Cardiac muscle cell (in vitro differentiated cells and primary cell): ENCODE data around the gene ADO. TPM values are rescaled to one million over a fixed set of nuclear protein-coding genes. Genes with fewer than 3 reads are reported as not detected.
A peak's percentile ranks its signal among the peaks of the same experiment; 100 is the strongest.

Experiments used
- DNase-seq, 2 donors: peaks; one replicate each; pipeline versions ENCODE4 v3.0.0 to v3.0.0-alpha.2; 2010 to 2017; ENCODE audit warnings: low read depth in 1 of 2, low spot score in 1 of 2
- H3K27ac ChIP-seq: fragments of 200-600 bp; sonication (generic); 2 replicates; pipeline ENCODE4 v1.5.1; 2016
- H3K27me3 ChIP-seq: fragments of 200-600 bp; sonication (generic); 2 replicates; pipeline ENCODE4 v1.6.0; 2016; ENCODE audit warnings: control low read depth
- H3K36me3 ChIP-seq: fragments of 200-600 bp; sonication (generic); 2 replicates; pipeline ENCODE4 v1.5.1; 2016; ENCODE audit warnings: control low read depth
- H3K4me1 ChIP-seq: fragments of 200-600 bp; sonication (generic); 2 replicates; pipeline ENCODE4 v1.8.1; 2017; ENCODE audit warnings: low read depth, mild to moderate bottlenecking, mixed run types
- H3K4me3 ChIP-seq: fragments of 200-600 bp; sonication (generic); 2 replicates; pipeline ENCODE4 v1.5.1; 2016; ENCODE audit warnings: mild to moderate bottlenecking
- H3K9me3 ChIP-seq: fragments of 200-600 bp; sonication (generic); 2 replicates; pipeline ENCODE4 v1.5.1; 2017; ENCODE audit warnings: low read depth, mild to moderate bottlenecking, control low read depth
- CTCF ChIP-seq: IDR thresholded peaks from 2 replicates; pipeline ENCODE4 v1.5.1; 2012; ENCODE audit warnings: low read depth, mild to moderate bottlenecking, low read length
- polyA plus RNA-seq: library from polyadenylated mRNA; unstranded; fragments of >200 nt; fragmentation: Nextera tagmentation; extraction: Ambion mirVana; gene quantifications from 2 replicates; pipeline ENCODE4 v1.2.1, GENCODE V29; 2016
- total RNA-seq: library from RNA; depleted of rRNA; stranded (reverse); fragments of >200 nt; gene quantifications from 2 replicates; pipeline ENCODE4 v1.2.3, GENCODE V29; 2016

ADO gene
- total and polyA plus RNA-seq, 2 experiments from 2014 or later, result 6.8 to 29.4 TPM

- no peak overlapping the region for H3K27ac ChIP-seq
- no peak for TF ChIP-seq CTCF
- H3K36me3 ChIP-seq, result no peaks in the 10 kb centered on the region
- H3K27me3 ChIP-seq, result peaks cover 47% of the 10 kb centered on the region
- H3K4me3 ChIP-seq, result no peak overlapping the region
- no peaks in the 10 kb centered on the region for H3K4me1 ChIP-seq
- H3K9me3 ChIP-seq, result no peaks in the 10 kb centered on the region
- no peak for DNase-seq
Measured at GRCh38 chr10:62826273-62826672, 21.8 kb downstream of the ADO start.

- Histone ChIP-seq H3K4me1 (no peaks in the 10 kb centered on the region), H3K36me3 (no peaks in the 10 kb centered on the region), H3K27me3 (peaks cover 15% of the 10 kb centered on the region), H3K4me3 (no peak overlapping the region), H3K9me3 (no peaks in the 10 kb centered on the region), H3K27ac (no peak overlapping the region)
- DNase-seq, result no peak
- TF ChIP-seq CTCF, result no peak
Measured at GRCh38 chr10:62829622-62830021, 25.1 kb downstream of the ADO start.

GRCh38 chr10:62830679-62831078 is 26.2 kb downstream of the ADO start:
- Histone ChIP-seq H3K4me3 (no peak overlapping the region), H3K4me1 (no peaks in the 10 kb centered on the region), H3K27ac (no peak overlapping the region), H3K36me3 (no peaks in the 10 kb centered on the region), H3K9me3 (no peaks in the 10 kb centered on the region), H3K27me3 (peaks cover 6% of the 10 kb centered on the region)
- DNase-seq, result peak in 1 of 2 donors; percentile 36
- TF ChIP-seq CTCF, result no peak

GRCh38 chr10:62831346-62831745 is 26.8 kb downstream of the ADO start:
- DNase-seq, result peak in 1 of 2 donors; percentile 89
- no peak overlapping the region for H3K27ac ChIP-seq
- no peak for TF ChIP-seq CTCF

GRCh38 chr10:62839590-62839989 is 35.1 kb downstream of the ADO start:
- no peak for TF ChIP-seq CTCF
- H3K4me1 ChIP-seq, result no peaks in the 10 kb centered on the region
- DNase-seq, result no peak
- H3K36me3 ChIP-seq, result no peaks in the 10 kb centered on the region
- H3K4me3 ChIP-seq, result no peak overlapping the region
- H3K27ac ChIP-seq, result no peak overlapping the region
- H3K27me3 ChIP-seq, result peaks cover 14% of the 10 kb centered on the region
- H3K9me3 ChIP-seq, result no peaks in the 10 kb centered on the region

More at GRCh38 chr10:62831346-62831745, 26.8 kb downstream of the ADO start:
- H3K27me3 ChIP-seq, result peaks cover 3% of the 10 kb centered on the region
- no peaks in the 10 kb centered on the region for H3K9me3 ChIP-seq
- no peaks in the 10 kb centered on the region for H3K4me1 ChIP-seq
- H3K36me3 ChIP-seq, result no peaks in the 10 kb centered on the region
- H3K4me3 ChIP-seq, result no peak overlapping the region

GRCh38 chr10:62842983-62843382 is 38.5 kb downstream of the ADO start:
- Histone ChIP-seq H3K4me1 (no peaks in the 10 kb centered on the region), H3K9me3 (no peaks in the 10 kb centered on the region), H3K36me3 (no peaks in the 10 kb centered on the region), H3K4me3 (no peak overlapping the region), H3K27ac (no peak overlapping the region), H3K27me3 (peaks cover 14% of the 10 kb centered on the region)
- no peak for TF ChIP-seq CTCF
- DNase-seq, result no peak
